Thymus (tissue), 11 donors: Measurements from ENCODE around the gene KIF22. TPM values are rescaled to one million over a fixed set of nuclear protein-coding genes. Genes with fewer than 3 reads are reported as not detected.
"Not testable (repeated sequence)": the region's sequence is repeated elsewhere in the genome, so short reads cannot be mapped to it uniquely, and the experiment has no call there.

Experiments
- DNase-seq, 9 donors: peaks; one replicate each; pipeline ENCODE4 v3.0.0-alpha.2; 2013; ENCODE audit warnings: low spot score in 9 of 9, low read depth in 6 of 9, missing footprints in 1 of 9
- H3K27ac ChIP-seq, 2 donors: one replicate each; pipeline ENCODE4 v1.5.1; 2013; ENCODE audit warnings: control low read depth in 1 of 2, low read depth in 1 of 2, low read length in 1 of 2, mild to moderate bottlenecking in 1 of 2, moderate library complexity in 1 of 2
- H3K27me3 ChIP-seq, 2 donors: one replicate each; pipeline ENCODE4 v1.5.1; 2013; ENCODE audit warnings: low read length in 1 of 2; ENCODE audit not compliant: control insufficient read depth in 2 of 2, insufficient read depth in 1 of 2
- H3K36me3 ChIP-seq, 2 donors: one replicate each; pipeline ENCODE4 v1.5.1; 2013; ENCODE audit warnings: low read length in 1 of 2, mild to moderate bottlenecking in 1 of 2, moderate library complexity in 1 of 2; ENCODE audit not compliant: control insufficient read depth in 2 of 2, insufficient read depth in 2 of 2
- H3K4me1 ChIP-seq, 2 donors: one replicate each; pipeline ENCODE4 v1.5.1; 2013; ENCODE audit warnings: low read length in 2 of 2; ENCODE audit not compliant: control insufficient read depth in 2 of 2, insufficient read depth in 2 of 2
- H3K4me3 ChIP-seq, 2 donors: one replicate each; pipeline ENCODE4 v1.5.1; 2013; ENCODE audit warnings: low read length in 2 of 2, control low read depth in 1 of 2, mild to moderate bottlenecking in 1 of 2
- H3K9me3 ChIP-seq, 2 donors: one replicate each; pipeline ENCODE4 v1.5.1; 2013; ENCODE audit warnings: low read length in 1 of 2, mild to moderate bottlenecking in 1 of 2; ENCODE audit not compliant: control insufficient read depth in 2 of 2, insufficient read depth in 1 of 2
- WGBS: extraction: QIAGEN DNeasy Blood & Tissue Kit; methylation state at CpG from one replicate; pipeline ENCODE4 v1.1.7; 2013; 5-methylcytosine and 5-hydroxymethylcytosine counted together
- polyA plus RNA-seq: library from polyadenylated mRNA; stranded (reverse); fragments of 200-250 nt; gene quantifications from one replicate; pipeline ENCODE4 v1.2.3, GENCODE V29; 2013
- total RNA-seq: library from RNA; stranded (reverse); fragments of 120-200 nt; gene quantifications from one replicate; pipeline ENCODE4 v1.2.4, GENCODE V29; 2013
- donor health status: healthy.

Gene KIF22
- total and polyA plus RNA-seq, 2 donors, result 82.5 to 105 TPM

GRCh38 chr16:29746518-29746917 lies 44.0 kb upstream of the KIF22 start:
- peaks cover 0 to 17% of the 10 kb centered on the region in 2 donors for H3K9me3 ChIP-seq
- peak overlapping the region in 1 of 2 donors; percentile 93 for H3K27ac ChIP-seq
- H3K4me1 ChIP-seq, result peaks cover 22 to 47% of the 10 kb centered on the region in 2 donors
- not testable (repeated sequence) for H3K4me3 ChIP-seq, H3K27me3 ChIP-seq, DNase-seq
- peaks cover 13 to 20% of the 10 kb centered on the region in 2 donors for H3K36me3 ChIP-seq
- 53% methylated on average over 4 of the region's 4 CpGs for WGBS

GRCh38 chr16:29747947-29748759 lies 42.4 kb upstream of the KIF22 start:
- peaks cover 0 to 17% of the 10 kb centered on the region in 2 donors for H3K9me3 ChIP-seq
- no peak overlapping the region for H3K27ac ChIP-seq
- peaks cover 22 to 41% of the 10 kb centered on the region in 2 donors for H3K4me1 ChIP-seq
- H3K4me3 ChIP-seq, result no peak overlapping the region
- 96% methylated on average over 30 of the region's 30 CpGs for WGBS
- no peak for DNase-seq
- peaks cover 10 to 16% of the 10 kb centered on the region in 2 donors for H3K36me3 ChIP-seq
- H3K27me3 ChIP-seq, result no peaks in the 10 kb centered on the region

GRCh38 chr16:29748760-29749149 lies 41.8 kb upstream of the KIF22 start:
- H3K27ac ChIP-seq, H3K27me3 ChIP-seq, DNase-seq, H3K4me3 ChIP-seq, H3K36me3 ChIP-seq: not testable (repeated sequence)
- H3K4me1 ChIP-seq, result peaks cover 22 to 35% of the 10 kb centered on the region in 2 donors
- peaks cover 0 to 17% of the 10 kb centered on the region in 2 donors for H3K9me3 ChIP-seq
- 70% methylated on average over 4 of the region's 4 CpGs for WGBS

DNA sequence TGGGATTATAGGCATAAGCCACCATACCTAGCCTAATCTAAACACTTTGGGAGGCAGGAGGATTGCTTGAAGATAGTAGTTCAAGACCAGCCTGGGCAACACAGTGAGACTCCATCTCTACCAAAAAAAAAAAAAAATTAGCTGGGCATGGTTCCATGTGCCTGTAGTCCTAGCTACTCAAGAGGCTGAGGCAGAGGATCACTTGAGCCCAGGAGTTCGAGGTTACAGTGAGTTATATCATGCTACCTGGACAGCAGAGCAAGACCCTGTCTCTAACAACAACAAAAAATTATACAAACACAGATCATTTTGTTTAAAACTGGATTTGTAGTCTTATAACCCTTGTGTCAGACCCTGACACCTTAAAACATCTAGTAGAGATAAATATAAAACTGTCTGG lies 37.0 kb upstream of the KIF22 start:
- Histone ChIP-seq H3K9me3 (peaks cover 0 to 9% of the 10 kb centered on the region in 2 donors), H3K4me3 (no peak overlapping the region), H3K27ac (no peak overlapping the region), H3K27me3 (no peaks in the 10 kb centered on the region), H3K4me1 (peaks cover 3 to 20% of the 10 kb centered on the region in 2 donors), H3K36me3 (no peaks in the 10 kb centered on the region)
- no peak for DNase-seq
- 93% methylated on average over 1 of the region's 1 CpG for WGBS

DNA sequence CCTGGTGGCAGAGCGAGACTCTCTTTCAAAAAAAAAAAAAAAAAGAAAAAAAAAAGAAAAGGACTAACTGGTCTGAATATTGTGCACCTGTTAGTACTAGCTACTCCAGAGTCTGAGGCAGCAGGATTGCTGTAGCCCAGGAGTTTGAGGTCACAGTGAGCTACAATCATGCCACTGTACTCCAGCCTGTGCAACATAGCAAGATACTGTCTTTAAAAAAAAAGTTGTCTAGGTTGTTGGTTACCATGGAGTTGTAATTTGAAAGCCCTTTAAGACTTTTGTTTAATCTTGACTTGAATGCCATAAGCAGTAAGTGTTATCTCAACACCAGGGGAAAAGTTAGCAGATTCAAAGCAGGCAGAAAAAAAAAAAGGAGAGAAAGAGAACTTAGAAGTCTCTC lies 33.9 kb upstream of the KIF22 start:
- H3K4me1 ChIP-seq, result peaks cover 3 to 22% of the 10 kb centered on the region in 2 donors
- no peak overlapping the region for H3K4me3 ChIP-seq
- peak in 5 of 9 donors; percentile 22 to 70 (median 42) for DNase-seq
- no peaks in the 10 kb centered on the region for H3K36me3 ChIP-seq
- no peaks in the 10 kb centered on the region for H3K27me3 ChIP-seq
- 30% methylated on average over 1 of the region's 1 CpG for WGBS
- H3K27ac ChIP-seq, result peak overlapping the region in 1 of 2 donors; percentile 69
- H3K9me3 ChIP-seq, result peaks cover 0 to 5% of the 10 kb centered on the region in 2 donors

DNA sequence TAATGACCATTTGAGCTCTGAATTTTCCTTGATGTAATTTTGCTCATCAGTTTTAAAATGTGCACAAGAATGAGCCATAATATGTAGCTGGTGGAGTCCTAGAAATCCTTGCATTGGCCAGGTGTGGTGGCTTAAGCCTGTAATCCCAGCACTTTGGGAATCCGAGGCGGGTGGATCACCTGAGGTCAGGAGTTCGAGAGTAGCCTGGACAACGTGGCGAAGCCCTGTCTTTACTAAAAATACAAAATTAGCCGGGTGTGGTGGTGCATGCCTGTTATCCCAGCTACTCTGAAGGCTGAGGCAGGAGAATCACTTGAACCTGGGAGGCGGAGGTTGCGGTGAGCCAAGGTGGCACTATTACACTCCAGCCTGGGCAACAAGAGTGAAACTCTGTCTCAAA lies 33.5 kb upstream of the KIF22 start:
- H3K27me3 ChIP-seq, H3K4me3 ChIP-seq, DNase-seq, H3K9me3 ChIP-seq, H3K36me3 ChIP-seq: not testable (repeated sequence)
- Histone ChIP-seq H3K27ac (peak overlapping the region; percentile 13 to 69), H3K4me1 (peaks cover 3 to 22% of the 10 kb centered on the region in 2 donors)
- WGBS, result 98% methylated on average over 8 of the region's 8 CpGs

GRCh38 chr16:29757950-29758466 lies 32.5 kb upstream of the KIF22 start:
- H3K9me3 ChIP-seq, result peaks cover 0 to 5% of the 10 kb centered on the region in 2 donors
- WGBS, result 94% methylated on average over 6 of the region's 6 CpGs
- H3K27ac ChIP-seq, result no peak overlapping the region
- peaks cover 3 to 22% of the 10 kb centered on the region in 2 donors for H3K4me1 ChIP-seq
- H3K36me3 ChIP-seq, result no peaks in the 10 kb centered on the region
- DNase-seq, result no peak
- H3K4me3 ChIP-seq, result no peak overlapping the region
- H3K27me3 ChIP-seq, result no peaks in the 10 kb centered on the region

- WGBS, result 95% methylated on average over 9 of the region's 9 CpGs
Measured at GRCh38 chr16:29760567-29761279, 29.8 kb upstream of the KIF22 start.

DNA sequence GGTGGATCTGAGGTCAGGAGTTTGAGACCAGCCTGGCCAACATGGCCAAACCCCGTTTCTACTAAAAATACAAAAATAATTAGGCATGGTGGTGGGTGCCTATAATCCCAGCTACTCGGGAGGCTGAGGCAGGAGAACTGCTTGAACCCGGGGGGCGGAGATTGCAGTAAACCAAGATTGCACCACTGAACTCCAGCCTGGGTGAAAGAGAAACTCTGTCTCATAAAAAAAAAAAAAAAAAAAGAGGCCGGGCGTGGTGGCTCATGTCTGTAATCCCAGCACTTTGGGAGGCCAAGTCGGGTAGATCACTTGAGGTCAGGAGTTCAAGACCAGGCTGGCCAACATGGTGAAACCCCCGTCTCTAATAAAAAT lies 29.3 kb upstream of the KIF22 start:
- not testable (repeated sequence) for H3K9me3 ChIP-seq, H3K27ac ChIP-seq, H3K36me3 ChIP-seq, DNase-seq, H3K4me3 ChIP-seq, H3K27me3 ChIP-seq
- 96% methylated on average over 8 of the region's 8 CpGs for WGBS
- peaks cover 3 to 15% of the 10 kb centered on the region in 2 donors for H3K4me1 ChIP-seq

More at GRCh38 chr16:29760567-29761279, 29.8 kb upstream of the KIF22 start:
- no peak for DNase-seq
- H3K27me3 ChIP-seq, result no peaks in the 10 kb centered on the region
- no peak overlapping the region for H3K4me3 ChIP-seq
- no peaks in the 10 kb centered on the region for H3K9me3 ChIP-seq
- no peaks in the 10 kb centered on the region for H3K36me3 ChIP-seq
- H3K27ac ChIP-seq, result no peak overlapping the region
- peaks cover 3 to 20% of the 10 kb centered on the region in 2 donors for H3K4me1 ChIP-seq
